OCI-LY7 (cell line): Measurements from ENCODE around the gene UNC13A.

ENCODE experiments used
- EZH2phosphoT487 ChIP-seq: fragments of 200-600 bp; sonication (generic); IDR thresholded peaks from 2 replicates; pipeline ENCODE4 v1.6.1; 2018; ENCODE audit warnings: low read depth, borderline replicate concordance, mild to moderate bottlenecking, mixed run types, antibody characterized with exemption, low read length, moderate library complexity, mixed read lengths
- TF ChIP-seq, protein P1 (sequence below): fragments of 200-600 bp; sonication (generic); conservative IDR thresholded peaks from 2 replicates; pipeline ENCODE4 v1.5.1; 2014; ENCODE audit warnings: mild to moderate bottlenecking, antibody characterized with exemption, low read length, moderate library complexity, mixed read lengths

DNA sequence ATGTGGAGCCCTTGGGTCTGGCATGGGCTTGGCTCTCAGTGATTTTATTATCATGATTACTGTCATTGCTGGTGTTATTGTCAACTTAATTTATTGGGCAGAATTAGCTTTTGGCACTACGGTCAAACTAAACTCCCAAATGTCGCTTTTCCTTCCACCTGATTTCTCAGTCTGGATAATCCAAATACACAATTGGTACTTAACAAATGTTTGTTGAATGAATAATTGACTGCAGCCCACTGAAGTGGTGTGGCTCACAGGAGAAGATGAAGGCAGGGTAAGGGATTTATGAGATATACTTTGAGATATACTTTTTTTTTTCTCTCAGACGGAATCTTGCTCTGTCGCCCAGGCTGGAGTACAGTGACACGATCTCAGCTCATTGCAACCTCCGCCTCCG is 131.2 kb downstream of the UNC13A start:
- TF ChIP-seq, protein P1, sequence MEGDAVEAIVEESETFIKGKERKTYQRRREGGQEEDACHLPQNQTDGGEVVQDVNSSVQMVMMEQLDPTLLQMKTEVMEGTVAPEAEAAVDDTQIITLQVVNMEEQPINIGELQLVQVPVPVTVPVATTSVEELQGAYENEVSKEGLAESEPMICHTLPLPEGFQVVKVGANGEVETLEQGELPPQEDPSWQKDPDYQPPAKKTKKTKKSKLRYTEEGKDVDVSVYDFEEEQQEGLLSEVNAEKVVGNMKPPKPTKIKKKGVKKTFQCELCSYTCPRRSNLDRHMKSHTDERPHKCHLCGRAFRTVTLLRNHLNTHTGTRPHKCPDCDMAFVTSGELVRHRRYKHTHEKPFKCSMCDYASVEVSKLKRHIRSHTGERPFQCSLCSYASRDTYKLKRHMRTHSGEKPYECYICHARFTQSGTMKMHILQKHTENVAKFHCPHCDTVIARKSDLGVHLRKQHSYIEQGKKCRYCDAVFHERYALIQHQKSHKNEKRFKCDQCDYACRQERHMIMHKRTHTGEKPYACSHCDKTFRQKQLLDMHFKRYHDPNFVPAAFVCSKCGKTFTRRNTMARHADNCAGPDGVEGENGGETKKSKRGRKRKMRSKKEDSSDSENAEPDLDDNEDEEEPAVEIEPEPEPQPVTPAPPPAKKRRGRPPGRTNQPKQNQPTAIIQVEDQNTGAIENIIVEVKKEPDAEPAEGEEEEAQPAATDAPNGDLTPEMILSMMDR: no peak
- TF ChIP-seq EZH2phosphoT487: no peak
